Testis (tissue), 3 donors: ENCODE results near the gene S1PR5. TPM values are rescaled to one million over a fixed set of nuclear protein-coding genes. Genes with fewer than 3 reads are reported as not detected.

Source experiments
- DNase-seq: peaks from one replicate; pipeline ENCODE4 v3.0.0-alpha.2; 2019
- H3K27ac ChIP-seq, 2 donors: fragments of 200-600 bp; sonication (generic); one replicate each; pipeline ENCODE4 v1.5.1; 2019
- H3K27me3 ChIP-seq: fragments of 200-600 bp; sonication (generic); one replicate; pipeline ENCODE4 v1.5.1; 2019
- H3K36me3 ChIP-seq: fragments of 200-600 bp; sonication (generic); one replicate; pipeline ENCODE4 v1.5.1; 2017; ENCODE audit warnings: low read depth; ENCODE audit errors: missing control alignments
- H3K4me1 ChIP-seq: fragments of 200-600 bp; sonication (generic); one replicate; pipeline ENCODE4 v1.5.1; 2019
- H3K4me3 ChIP-seq, 2 donors: fragments of 200-600 bp; sonication (generic); one replicate each; pipeline ENCODE4 v1.5.1; 2017 to 2019
- H3K9me3 ChIP-seq: fragments of 200-600 bp; sonication (generic); one replicate; pipeline ENCODE4 v1.5.1; 2017
- POLR2A ChIP-seq: fragments of 450-650 bp; IDR thresholded peaks from one replicate; pipeline ENCODE4 v1.6.1; 2017; ENCODE audit warnings: antibody characterized with exemption, mild to moderate bottlenecking, moderate library complexity
- WGBS, 2 donors: methylation state at CpG; one replicate each; pipeline ENCODE4 v1.1.5; 2018; 5-methylcytosine and 5-hydroxymethylcytosine counted together
- intact Hi-C: fragments of 100-400 bp; cut with DNase I; formaldehyde crosslinking; loops from one replicate; pipeline ENCODE4 v1.15.1; 2023; ENCODE audit warnings: low total_unique reads
- polyA plus RNA-seq: library from polyadenylated mRNA; stranded (reverse); fragments of 350-450 nt; fragmentation: Illumina TruSeq; extraction: RNeasy Lipid Tissue Mini Kit (QIAGEN cat#74804); gene quantifications from one replicate; pipeline ENCODE4 v1.2.3, GENCODE V29; 2014; ENCODE audit warnings: low read depth, low replicate concordance; ENCODE audit not compliant: insufficient read depth
- total RNA-seq, 2 donors: library from RNA; depleted of rRNA; stranded (reverse); fragments of >200 nt; gene quantifications; one replicate each; pipeline ENCODE4 v1.2.3, GENCODE V29; 2016
- TF ChIP-seq, protein P1 (sequence below), 3 experiments: fragments of 450-650 bp in 2 of 3; fragments of 200-600 bp in 1 of 3; sonication (generic) in 1 of 3; IDR thresholded peaks; one replicate each; pipeline ENCODE4 v1.5.1; 2016 to 2019; ENCODE audit warnings: antibody characterized with exemption in 3 of 3, mild to moderate bottlenecking in 2 of 3, moderate library complexity in 1 of 3

S1PR5 gene
- total and polyA plus RNA-seq, 3 donors from 2014 or later: 0.12 to 0.61 (median 0.31) TPM

DNA sequence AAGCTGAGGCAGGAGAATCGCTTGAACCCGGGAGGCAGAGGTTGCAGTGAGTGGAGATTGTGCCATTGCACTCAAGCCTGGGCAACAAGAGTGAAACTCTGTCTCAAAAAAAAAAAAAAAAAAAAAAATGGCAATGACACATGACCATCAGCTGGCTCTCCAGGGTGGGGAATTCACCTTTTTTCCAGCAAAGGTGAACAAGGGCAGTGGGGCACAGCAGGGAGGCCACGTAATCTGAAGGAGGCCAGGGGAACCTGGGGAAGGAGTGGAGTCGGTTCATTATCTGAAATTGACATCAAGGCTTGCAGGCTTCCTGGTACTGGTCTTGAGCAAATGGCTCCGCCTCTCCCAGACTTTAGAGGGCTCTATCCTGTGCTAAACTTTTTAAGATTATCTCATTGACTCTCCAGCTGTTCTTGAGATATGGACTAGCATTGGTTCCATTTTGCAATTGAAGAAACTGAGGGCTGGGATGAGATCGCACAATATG, 42.2 kb downstream of the S1PR5 start:
- Histone ChIP-seq H3K4me1 (peaks cover 10% of the 10 kb centered on the region), H3K27me3 (no peaks in the 10 kb centered on the region), H3K4me3 (no peak overlapping the region), H3K9me3 (no peaks in the 10 kb centered on the region), H3K36me3 (no peaks in the 10 kb centered on the region), H3K27ac (no peak overlapping the region)
- 64 to 76% methylated on average over 6 of the region's 6 CpGs for WGBS, 2 donors
- DNase-seq: no peak
- intact Hi-C loops: loop anchor here (10.0 kb wide), 1 partner anchor 100 kb away; no protein-coding TSS in a partner anchor
- TF ChIP-seq, protein P1, sequence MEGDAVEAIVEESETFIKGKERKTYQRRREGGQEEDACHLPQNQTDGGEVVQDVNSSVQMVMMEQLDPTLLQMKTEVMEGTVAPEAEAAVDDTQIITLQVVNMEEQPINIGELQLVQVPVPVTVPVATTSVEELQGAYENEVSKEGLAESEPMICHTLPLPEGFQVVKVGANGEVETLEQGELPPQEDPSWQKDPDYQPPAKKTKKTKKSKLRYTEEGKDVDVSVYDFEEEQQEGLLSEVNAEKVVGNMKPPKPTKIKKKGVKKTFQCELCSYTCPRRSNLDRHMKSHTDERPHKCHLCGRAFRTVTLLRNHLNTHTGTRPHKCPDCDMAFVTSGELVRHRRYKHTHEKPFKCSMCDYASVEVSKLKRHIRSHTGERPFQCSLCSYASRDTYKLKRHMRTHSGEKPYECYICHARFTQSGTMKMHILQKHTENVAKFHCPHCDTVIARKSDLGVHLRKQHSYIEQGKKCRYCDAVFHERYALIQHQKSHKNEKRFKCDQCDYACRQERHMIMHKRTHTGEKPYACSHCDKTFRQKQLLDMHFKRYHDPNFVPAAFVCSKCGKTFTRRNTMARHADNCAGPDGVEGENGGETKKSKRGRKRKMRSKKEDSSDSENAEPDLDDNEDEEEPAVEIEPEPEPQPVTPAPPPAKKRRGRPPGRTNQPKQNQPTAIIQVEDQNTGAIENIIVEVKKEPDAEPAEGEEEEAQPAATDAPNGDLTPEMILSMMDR (IDR thresholded peaks at IDR 0.05): no peak
- TF ChIP-seq POLR2A: no peak

DNA sequence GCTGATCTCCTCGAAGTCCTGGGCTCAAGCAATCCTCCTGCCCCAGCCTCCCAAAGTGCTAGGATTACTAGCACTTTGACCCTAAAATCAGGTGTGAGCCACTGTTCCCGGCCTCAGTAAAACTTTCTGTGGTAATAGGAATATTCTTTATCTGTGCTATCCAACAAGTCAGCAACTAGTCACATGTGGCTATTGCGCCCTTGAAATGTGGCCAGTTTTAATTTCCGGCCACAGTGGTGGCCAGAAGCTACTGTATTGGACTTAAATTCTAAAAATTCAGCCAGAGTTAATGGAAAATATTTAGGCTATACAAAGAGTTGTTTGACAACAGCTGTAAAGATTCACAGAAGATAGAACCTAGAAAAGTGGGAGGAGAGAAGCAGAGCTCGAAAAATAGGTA, 44.1 kb downstream of the S1PR5 start:
- Histone ChIP-seq H3K36me3 (no peaks in the 10 kb centered on the region), H3K27ac (no peak overlapping the region), H3K4me3 (no peak overlapping the region), H3K27me3 (no peaks in the 10 kb centered on the region), H3K9me3 (no peaks in the 10 kb centered on the region), H3K4me1 (no peaks in the 10 kb centered on the region)
- WGBS, 2 donors: 64 to 68% methylated on average over 5 of the region's 5 CpGs
- intact Hi-C loops: loop anchor here (10.0 kb wide), 1 partner anchor 102 kb away; no protein-coding TSS in a partner anchor
- no peak for TF ChIP-seq POLR2A
- TF ChIP-seq, protein P1 (IDR thresholded peaks at IDR 0.05): no peak
- no peak for DNase-seq

DNA sequence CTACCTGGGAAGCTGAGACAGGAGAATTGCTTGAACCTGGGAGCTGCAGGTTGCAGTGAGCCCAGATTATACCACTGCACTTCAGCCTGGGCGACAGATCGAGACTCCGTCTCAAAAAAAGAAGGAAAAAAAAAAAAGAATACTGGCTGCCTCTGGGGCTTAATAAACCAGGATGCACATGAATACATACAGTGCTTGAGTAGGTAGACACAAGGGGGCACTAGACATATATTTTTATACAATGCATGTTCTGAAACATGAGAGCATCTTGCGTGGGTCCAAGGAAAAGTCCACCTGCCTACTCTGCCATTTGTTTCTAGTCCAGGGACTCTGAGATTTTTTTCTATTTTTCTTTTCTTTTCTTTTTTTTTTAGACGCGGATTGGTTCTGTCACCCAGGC, 45.3 kb downstream of the S1PR5 start:
- intact Hi-C loops: loop anchor here (10.0 kb wide), 1 partner anchor 103 kb away; no protein-coding TSS in a partner anchor
- no peaks in the 10 kb centered on the region for H3K4me1 ChIP-seq
- H3K4me3 ChIP-seq: no peak overlapping the region
- H3K9me3 ChIP-seq: no peaks in the 10 kb centered on the region
- no peak overlapping the region for H3K27ac ChIP-seq
- no peak for TF ChIP-seq POLR2A
- TF ChIP-seq, protein P1 (IDR thresholded peaks at IDR 0.05): peak in 1 of 3 experiments; percentile 16
- 33 to 58% methylated on average over 6 of the region's 6 CpGs for WGBS, 2 donors
- no peak for DNase-seq
- no peaks in the 10 kb centered on the region for H3K36me3 ChIP-seq
- H3K27me3 ChIP-seq: no peaks in the 10 kb centered on the region

DNA sequence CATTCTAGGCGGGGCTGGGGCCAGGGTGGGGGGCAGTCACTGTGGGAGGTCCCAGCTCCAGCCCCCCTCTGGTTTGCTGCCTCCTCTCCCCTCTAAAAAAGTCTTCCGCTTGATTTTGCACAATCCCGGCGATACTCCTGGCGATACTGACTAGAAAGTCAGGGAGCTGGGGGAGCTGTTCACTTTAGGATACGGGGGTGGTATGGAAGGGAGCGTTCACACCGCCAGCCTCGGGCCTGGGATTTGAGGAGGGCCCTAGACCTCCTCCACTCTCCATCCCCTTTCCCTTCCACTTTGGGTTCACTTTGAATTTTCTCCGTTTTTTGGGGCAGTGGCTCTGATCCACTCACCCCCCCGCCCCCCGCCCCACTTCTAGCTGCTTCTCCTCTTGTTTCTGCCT, 49.1 kb downstream of the S1PR5 start:
- TF ChIP-seq, protein P1 (IDR thresholded peaks at IDR 0.05): no peak
- TF ChIP-seq POLR2A: no peak
- Histone ChIP-seq H3K36me3 (no peaks in the 10 kb centered on the region), H3K9me3 (no peaks in the 10 kb centered on the region), H3K27ac (no peak overlapping the region), H3K4me1 (no peaks in the 10 kb centered on the region), H3K4me3 (no peak overlapping the region), H3K27me3 (no peaks in the 10 kb centered on the region)
- intact Hi-C loops: no loop called here
- 47 to 77% methylated on average over 9 to 12 of the region's 12 CpGs for WGBS, 2 donors
- no peak for DNase-seq

DNA sequence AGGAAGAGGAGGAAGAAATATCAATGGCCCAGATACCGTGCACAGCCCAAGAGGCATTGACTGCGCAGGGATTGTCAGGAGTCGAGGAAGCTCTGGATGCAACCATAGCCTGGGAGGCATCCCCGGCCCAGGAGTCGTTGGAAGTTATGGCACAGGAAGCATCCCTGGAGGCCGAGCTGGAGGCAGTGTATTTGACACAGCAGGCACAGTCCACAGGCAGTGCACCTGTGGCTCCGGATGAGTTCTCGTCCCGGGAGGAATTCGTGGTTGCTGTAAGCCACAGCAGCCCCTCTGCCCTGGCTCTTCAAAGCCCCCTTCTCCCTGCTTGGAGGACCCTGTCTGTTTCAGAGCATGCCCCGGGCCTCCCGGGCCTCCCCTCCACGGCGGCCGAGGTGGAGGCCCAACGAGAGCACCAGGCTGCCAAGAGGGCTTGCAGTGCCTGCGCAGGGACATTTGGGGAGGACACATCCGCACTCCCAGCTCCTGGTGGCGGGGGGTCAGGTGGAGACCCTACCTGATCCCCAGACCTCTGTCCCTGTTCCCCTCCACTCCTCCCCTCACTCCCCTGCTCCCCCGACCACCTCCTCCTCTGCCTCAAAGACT, 50.0 kb downstream of the S1PR5 start:
- intact Hi-C loops: no loop called here
- Histone ChIP-seq H3K27ac (no peak overlapping the region), H3K4me1 (no peaks in the 10 kb centered on the region), H3K36me3 (no peaks in the 10 kb centered on the region), H3K9me3 (no peaks in the 10 kb centered on the region), H3K27me3 (no peaks in the 10 kb centered on the region), H3K4me3 (no peak overlapping the region)
- 79 to 85% methylated on average over 13 to 20 of the region's 20 CpGs for WGBS, 2 donors
- TF ChIP-seq, protein P1 (IDR thresholded peaks at IDR 0.05): no peak
- no peak for TF ChIP-seq POLR2A
- DNase-seq: no peak
